ENCODE results near the gene ABLIM1.

ABLIM1 gene

GRCh38 chr10:114632869-114633715, 25.0 kb downstream of the ABLIM1 start (continued):
- TF ChIP-seq, protein P1, sequence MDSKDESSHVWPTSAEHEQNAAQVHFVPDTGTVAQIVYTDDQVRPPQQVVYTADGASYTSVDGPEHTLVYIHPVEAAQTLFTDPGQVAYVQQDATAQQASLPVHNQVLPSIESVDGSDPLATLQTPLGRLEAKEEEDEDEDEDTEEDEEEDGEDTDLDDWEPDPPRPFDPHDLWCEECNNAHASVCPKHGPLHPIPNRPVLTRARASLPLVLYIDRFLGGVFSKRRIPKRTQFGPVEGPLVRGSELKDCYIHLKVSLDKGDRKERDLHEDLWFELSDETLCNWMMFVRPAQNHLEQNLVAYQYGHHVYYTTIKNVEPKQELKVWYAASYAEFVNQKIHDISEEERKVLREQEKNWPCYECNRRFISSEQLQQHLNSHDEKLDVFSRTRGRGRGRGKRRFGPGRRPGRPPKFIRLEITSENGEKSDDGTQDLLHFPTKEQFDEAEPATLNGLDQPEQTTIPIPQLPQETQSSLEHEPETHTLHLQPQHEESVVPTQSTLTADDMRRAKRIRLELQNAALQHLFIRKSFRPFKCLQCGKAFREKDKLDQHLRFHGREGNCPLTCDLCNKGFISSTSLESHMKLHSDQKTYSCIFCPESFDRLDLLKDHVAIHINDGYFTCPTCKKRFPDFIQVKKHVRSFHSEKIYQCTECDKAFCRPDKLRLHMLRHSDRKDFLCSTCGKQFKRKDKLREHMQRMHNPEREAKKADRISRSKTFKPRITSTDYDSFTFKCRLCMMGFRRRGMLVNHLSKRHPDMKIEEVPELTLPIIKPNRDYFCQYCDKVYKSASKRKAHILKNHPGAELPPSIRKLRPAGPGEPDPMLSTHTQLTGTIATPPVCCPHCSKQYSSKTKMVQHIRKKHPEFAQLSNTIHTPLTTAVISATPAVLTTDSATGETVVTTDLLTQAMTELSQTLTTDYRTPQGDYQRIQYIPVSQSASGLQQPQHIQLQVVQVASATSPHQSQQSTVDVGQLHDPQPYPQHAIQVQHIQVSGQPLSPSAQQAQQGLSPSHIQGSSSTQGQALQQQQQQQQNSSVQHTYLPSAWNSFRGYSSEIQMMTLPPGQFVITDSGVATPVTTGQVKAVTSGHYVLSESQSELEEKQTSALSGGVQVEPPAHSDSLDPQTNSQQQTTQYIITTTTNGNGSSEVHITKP (tag by site-specific recombination; IDR thresholded peaks at IDR 0.05), result peak; percentile 61
- TF ChIP-seq ZNF654 (tag by site-specific recombination; IDR thresholded peaks at IDR 0.05; ENCODE audit: low read depth) (peak; percentile 10; the same call in 1 of the 2 replicates), ZNF707 (tag by site-specific recombination; IDR thresholded peaks at IDR 0.05) (no peak), YY2 (tag by site-specific recombination; IDR thresholded peaks at IDR 0.05) (no peak), ZFP37 (tag by site-specific recombination; IDR thresholded peaks at IDR 0.05) (peak; percentile 52), ZBTB21 (tag by site-specific recombination; IDR thresholded peaks at IDR 0.05) (peak; percentile 51), ZNF692 (tag by site-specific recombination; IDR thresholded peaks at IDR 0.05) (0 out of 2 replicates have a peak, but pooled peaks have one; percentile 32), ZNF175 (tag by site-specific recombination; IDR thresholded peaks at IDR 0.05) (no peak), PRDM1 (tag by site-specific recombination; IDR thresholded peaks at IDR 0.05) (no peak), ZNF394 (tag by site-specific recombination; IDR thresholded peaks at IDR 0.05; ENCODE audit: borderline replicate concordance) (peak; percentile 58; the same call in 1 of the 2 replicates), ZNF544 (tag by site-specific recombination; IDR thresholded peaks at IDR 0.05) (no peak), ZBTB8A (tag by site-specific recombination; IDR thresholded peaks at IDR 0.05) (no peak), ZNF76 (tag by site-specific recombination; IDR thresholded peaks at IDR 0.05; ENCODE audit: borderline replicate concordance, low read depth) (no peak), ZBTB17 (tag by site-specific recombination; IDR thresholded peaks at IDR 0.05) (peak; percentile 98), KLF17 (tag by site-specific recombination; IDR thresholded peaks at IDR 0.05) (no peak), SP2 (tag by site-specific recombination; IDR thresholded peaks at IDR 0.05) (no peak), GLIS1 (tag by site-specific recombination; IDR thresholded peaks at IDR 0.05) (no peak), ZNF629 (tag by site-specific recombination; IDR thresholded peaks at IDR 0.05) (peak; percentile 85), REPIN1 (tag by site-specific recombination; IDR thresholded peaks at IDR 0.05; ENCODE audit: low read depth) (no peak), ZNF416 (tag by site-specific recombination; IDR thresholded peaks at IDR 0.05) (no peak), ZNF184 (tag by site-specific recombination; IDR thresholded peaks at IDR 0.05) (no peak), ZNF600 (tag by site-specific recombination; IDR thresholded peaks at IDR 0.05) (no peak), GLIS2 (tag by site-specific recombination; IDR thresholded peaks at IDR 0.05) (no peak), ZNF280C (tag by site-specific recombination; IDR thresholded peaks at IDR 0.05) (no peak), ZNF521 (tag by site-specific recombination; IDR thresholded peaks at IDR 0.05) (no peak)
- TF ChIP-seq, protein P2, sequence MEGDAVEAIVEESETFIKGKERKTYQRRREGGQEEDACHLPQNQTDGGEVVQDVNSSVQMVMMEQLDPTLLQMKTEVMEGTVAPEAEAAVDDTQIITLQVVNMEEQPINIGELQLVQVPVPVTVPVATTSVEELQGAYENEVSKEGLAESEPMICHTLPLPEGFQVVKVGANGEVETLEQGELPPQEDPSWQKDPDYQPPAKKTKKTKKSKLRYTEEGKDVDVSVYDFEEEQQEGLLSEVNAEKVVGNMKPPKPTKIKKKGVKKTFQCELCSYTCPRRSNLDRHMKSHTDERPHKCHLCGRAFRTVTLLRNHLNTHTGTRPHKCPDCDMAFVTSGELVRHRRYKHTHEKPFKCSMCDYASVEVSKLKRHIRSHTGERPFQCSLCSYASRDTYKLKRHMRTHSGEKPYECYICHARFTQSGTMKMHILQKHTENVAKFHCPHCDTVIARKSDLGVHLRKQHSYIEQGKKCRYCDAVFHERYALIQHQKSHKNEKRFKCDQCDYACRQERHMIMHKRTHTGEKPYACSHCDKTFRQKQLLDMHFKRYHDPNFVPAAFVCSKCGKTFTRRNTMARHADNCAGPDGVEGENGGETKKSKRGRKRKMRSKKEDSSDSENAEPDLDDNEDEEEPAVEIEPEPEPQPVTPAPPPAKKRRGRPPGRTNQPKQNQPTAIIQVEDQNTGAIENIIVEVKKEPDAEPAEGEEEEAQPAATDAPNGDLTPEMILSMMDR (tag by site-specific recombination; IDR thresholded peaks at IDR 0.05), result no peak
- TF ChIP-seq, protein P3, sequence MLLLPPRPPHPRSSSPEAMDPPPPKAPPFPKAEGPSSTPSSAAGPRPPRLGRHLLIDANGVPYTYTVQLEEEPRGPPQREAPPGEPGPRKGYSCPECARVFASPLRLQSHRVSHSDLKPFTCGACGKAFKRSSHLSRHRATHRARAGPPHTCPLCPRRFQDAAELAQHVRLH (tag by site-specific recombination; IDR thresholded peaks at IDR 0.05), result no peak
- TF ChIP-seq, protein P4, sequence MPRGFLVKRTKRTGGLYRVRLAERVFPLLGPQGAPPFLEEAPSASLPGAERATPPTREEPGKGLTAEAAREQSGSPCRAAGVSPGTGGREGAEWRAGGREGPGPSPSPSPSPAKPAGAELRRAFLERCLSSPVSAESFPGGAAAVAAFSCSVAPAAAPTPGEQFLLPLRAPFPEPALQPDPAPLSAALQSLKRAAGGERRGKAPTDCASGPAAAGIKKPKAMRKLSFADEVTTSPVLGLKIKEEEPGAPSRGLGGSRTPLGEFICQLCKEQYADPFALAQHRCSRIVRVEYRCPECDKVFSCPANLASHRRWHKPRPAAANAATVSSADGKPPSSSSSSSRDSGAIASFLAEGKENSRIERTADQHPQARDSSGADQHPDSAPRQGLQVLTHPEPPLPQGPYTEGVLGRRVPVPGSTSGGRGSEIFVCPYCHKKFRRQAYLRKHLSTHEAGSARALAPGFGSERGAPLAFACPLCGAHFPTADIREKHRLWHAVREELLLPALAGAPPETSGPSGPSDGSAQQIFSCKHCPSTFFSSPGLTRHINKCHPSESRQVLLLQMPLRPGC (tag by site-specific recombination; IDR thresholded peaks at IDR 0.05), result peak; percentile 75; the same call in 1 of the 2 replicates
